Fibroblast of pulmonary artery (primary cell): ENCODE measurements around the gene FTSJ3.

Experiments used
- DNase-seq: peaks from one replicate; pipeline ENCODE4 v3.0.0-alpha.2; 2010; ENCODE audit warnings: low read depth
- H3K4me3 ChIP-seq: replicated peaks from 2 replicates; pipeline ENCODE4 v1.5.1; 2011; ENCODE audit warnings: low read depth, mild to moderate bottlenecking, control low read depth, low read length, moderate library complexity
- CTCF ChIP-seq: IDR thresholded peaks from 2 replicates; pipeline ENCODE4 v1.5.1; 2011; ENCODE audit warnings: mild to moderate bottlenecking, control low read depth, low read length, inconsistent platforms; ENCODE audit errors: missing control alignments

The FTSJ3 gene

GRCh38 chr17:63847525-63848249, 20.2 kb upstream of the FTSJ3 start:
- no peak overlapping the region for H3K4me3 ChIP-seq
- TF ChIP-seq CTCF: no peak
- DNase-seq: no peak

GRCh38 chr17:63845509-63845908, 18.0 kb upstream of the FTSJ3 start:
- no peak overlapping the region for H3K4me3 ChIP-seq
- no peak for DNase-seq
- no peak for TF ChIP-seq CTCF

- no peak for TF ChIP-seq CTCF
These were observed 16.6 kb upstream of the FTSJ3 start for GRCh38 chr17:63843910-63844677.

GRCh38 chr17:63843387-63843888, 16.0 kb upstream of the FTSJ3 start:
- DNase-seq: peak; percentile 93
- H3K4me3 ChIP-seq: peak overlapping the region; percentile 92

More at GRCh38 chr17:63843910-63844677, 16.6 kb upstream of the FTSJ3 start:
- peak overlapping the region; percentile 92 for H3K4me3 ChIP-seq
- DNase-seq: peak; percentile 14

- DNase-seq: peak; percentile 99
- TF ChIP-seq CTCF: no peak
- peak within 1 kb of the TSS; percentile 92 for H3K4me3 ChIP-seq
These were observed 15.3 kb upstream of the FTSJ3 start, which contains the start of gene SMARCD2 for GRCh38 chr17:63842540-63843386. SMARCD2 (minus strand) TSS chr17:63842685; CDS start chr17:63842674, 11 bp downstream.

- no peak for TF ChIP-seq CTCF
- no peak for DNase-seq
- peak overlapping the region; percentile 92 for H3K4me3 ChIP-seq
These were observed 14.7 kb upstream of the FTSJ3 start for GRCh38 chr17:63842173-63842539.
